ENCODE data around the gene PPP1R7.

The PPP1R7 gene

DNA sequence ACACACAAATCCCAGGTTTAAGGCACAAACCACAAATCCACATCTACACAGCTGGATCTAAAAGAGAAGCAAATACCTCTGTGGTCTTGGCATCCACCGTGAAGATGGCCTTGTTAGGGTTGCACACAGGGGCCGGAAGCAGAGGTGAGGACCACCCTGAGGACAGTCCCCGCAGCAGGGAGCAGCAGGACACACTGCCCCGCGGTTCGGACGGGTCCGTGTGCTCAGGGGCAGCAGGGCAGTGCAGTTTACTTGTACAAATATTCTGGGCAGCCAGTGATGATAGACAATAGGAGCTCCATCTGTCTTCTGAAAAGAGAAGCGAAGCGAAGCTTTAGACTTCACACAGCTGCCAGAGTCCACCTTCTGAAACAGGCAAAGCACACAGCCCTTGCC lies 9.8 kb upstream of the PPP1R7 start:
- DNase-seq (ENCODE audit: low read depth in 2 of 2), result no peak

GRCh38 chr2:241141214-241141770 lies 9.0 kb upstream of the PPP1R7 start:
- DNase-seq (ENCODE audit: low read depth in 2 of 2), result no peak

GRCh38 chr2:241142063-241142462 lies 8.2 kb upstream of the PPP1R7 start:
- DNase-seq (ENCODE audit: low read depth in 2 of 2), result no peak

- DNase-seq (ENCODE audit: low read depth in 2 of 2), result no peak
Measured at GRCh38 chr2:241142593-241142992, 7.7 kb upstream of the PPP1R7 start.

DNA sequence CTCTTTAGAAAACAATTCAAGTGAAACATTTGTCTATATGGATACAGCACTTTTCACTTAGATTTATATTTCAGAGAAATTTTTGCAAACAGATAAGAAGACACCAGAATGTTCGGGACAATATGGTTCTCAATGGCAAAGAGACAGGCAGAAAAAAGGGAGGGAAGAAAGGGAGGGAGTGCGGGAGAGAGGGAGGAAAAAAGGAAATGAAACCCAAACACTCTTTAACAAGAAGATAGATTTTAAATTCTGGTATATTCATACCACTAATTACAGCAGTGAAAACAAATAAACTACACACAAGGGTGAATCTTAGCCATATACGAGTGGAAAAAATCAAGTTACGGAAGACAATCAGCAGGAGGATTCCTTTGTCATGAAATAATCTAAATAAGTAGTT lies 4.0 kb upstream of the PPP1R7 start:
- no peak for DNase-seq (ENCODE audit: low read depth in 2 of 2)

DNA sequence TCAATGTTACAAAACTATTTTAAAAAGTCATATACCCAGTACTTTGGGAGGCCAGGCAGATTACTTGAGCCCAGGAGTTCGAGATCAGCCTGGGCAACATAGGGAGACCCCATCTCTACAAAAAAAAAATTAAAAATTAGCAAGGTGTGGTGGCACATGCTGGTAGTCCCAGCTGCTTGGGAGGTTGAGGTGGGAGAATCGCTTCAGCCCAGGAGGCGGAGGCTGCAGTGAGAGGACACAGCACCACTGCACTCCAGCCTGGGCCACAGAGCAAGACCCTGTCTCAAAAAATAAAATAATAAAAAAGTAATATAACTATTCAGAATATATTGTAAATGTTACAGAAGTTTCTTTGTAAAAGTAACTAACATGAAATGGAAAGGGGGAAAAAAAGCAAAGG lies 2.9 kb upstream of the PPP1R7 start:
- DNase-seq (ENCODE audit: low read depth in 2 of 2), result no peak

GRCh38 chr2:241148239-241148638 lies 2.0 kb upstream of the PPP1R7 start:
- no peak for DNase-seq (ENCODE audit: low read depth in 2 of 2)

DNA sequence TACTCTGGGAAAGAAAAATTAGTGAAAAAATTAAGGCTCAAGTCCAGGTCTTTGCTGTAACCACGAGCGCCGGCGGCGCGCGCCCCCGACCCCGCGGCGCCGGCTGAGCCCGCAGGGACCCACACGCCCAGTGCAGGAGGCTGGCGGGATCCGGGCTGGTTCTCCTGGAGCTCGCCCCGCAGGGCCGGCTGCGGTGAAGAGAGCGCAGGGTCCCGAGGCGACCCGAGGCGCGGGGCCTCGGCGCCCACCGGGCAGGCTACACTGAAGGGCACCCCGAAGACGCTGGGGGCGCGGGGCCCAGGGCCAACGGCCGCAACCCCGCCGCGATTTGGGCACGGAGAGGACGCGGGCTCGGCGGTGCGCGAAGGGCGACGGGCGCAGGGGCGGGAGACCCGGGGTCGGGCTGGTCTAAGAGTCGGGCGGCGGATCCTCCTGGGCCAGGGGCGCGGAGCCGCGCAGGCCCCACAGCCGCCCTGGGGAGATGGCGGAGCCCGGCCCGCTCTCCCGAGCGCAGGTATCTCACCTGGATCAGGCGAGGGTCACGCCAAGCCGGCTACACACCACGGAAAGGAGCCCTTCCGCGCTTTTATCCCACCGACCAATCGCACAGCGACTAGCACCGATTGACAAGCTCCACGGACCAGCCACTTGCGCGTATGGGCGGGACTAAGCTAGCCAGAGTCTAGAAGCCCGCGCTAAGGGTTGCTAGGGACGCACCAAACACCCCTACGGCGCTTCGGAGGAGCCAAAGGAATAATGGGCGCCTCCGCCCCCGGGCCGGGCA lies 1.2 kb upstream of the PPP1R7 start, which contains the start of gene PASK:
Gene PASK, minus strand, starts transcription at position 582 of the 784 bp plus-strand sequence. CDS start 6,440 bp downstream, outside the sequence.
- peak; percentile 84 to 91 for DNase-seq (ENCODE audit: low read depth in 2 of 2)

- no peak for DNase-seq (ENCODE audit: low read depth in 2 of 2)
Measured at GRCh38 chr2:241149675-241149924, 667 bp upstream of the PPP1R7 start.

DNA sequence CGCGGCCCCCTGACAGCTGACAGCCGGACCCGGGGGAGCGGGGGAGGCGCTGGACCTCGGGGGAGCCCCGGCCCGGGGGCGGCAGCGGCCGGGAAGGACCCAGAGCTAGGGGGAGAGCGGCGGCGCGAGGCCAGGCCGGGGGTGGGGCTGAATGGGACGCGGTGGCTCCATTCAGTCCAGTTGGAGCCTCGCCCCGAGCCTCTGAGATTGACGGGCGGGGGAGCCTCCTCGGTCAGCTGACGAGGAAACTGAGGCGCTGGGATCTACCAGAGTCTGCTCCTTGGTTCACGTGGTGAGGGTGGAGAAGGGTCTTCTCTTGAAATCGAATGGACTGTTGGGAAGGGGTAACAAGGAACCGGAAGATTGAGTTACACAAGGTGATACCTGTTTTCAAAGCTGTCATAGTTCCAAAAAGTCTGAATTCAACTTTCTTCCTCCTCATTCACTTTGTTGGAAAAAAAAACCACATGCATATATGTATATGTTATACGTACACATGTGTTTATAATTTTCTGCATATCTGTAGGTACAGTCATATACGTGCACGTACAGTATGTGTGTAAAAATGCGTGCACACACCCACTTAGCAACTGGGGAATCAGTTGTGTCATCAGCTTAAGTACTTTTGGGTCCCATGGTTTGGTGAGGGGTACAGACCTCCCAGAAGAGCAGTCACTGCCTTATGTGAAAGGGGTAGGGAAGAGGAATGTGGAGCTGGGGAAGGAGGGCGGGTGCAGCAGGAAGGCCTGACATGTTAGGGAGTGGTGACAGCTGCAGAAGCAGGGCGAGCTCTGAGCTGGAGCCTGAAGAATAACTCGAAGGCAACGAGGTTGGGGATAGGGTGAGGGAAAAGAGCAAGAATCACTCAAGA lies 628 bp downstream of the PPP1R7 start:
- no peak for DNase-seq (ENCODE audit: low read depth in 2 of 2)

- DNase-seq (ENCODE audit: low read depth in 2 of 2), result no peak
Measured at GRCh38 chr2:241151934-241152660, 1.8 kb downstream of the PPP1R7 start.

GRCh38 chr2:241153616-241154015 lies 3.3 kb downstream of the PPP1R7 start:
- DNase-seq (ENCODE audit: low read depth in 2 of 2), result no peak

DNA sequence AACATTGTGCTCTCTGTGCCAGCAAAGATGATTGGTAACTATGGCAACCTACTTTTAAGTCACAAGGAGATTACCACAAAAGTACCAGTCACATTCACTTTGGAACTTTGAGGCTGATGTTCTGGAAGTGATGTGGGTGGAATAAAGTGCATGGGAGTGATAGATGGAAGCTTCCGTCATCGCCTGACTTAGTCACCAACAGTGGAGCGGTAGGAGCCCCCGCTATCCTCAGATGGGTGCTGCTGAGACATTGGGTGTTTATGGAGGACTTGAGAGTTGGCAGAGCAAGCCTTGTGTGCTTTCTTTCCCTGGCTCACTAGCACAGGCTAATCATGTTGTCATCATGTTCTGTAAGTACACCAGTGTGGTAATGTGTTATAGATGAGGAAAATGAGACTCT lies 4.6 kb downstream of the PPP1R7 start:
- DNase-seq (ENCODE audit: low read depth in 2 of 2), result peak; percentile 9 to 15

GRCh38 chr2:241155936-241156335 lies 5.7 kb downstream of the PPP1R7 start:
- DNase-seq (ENCODE audit: low read depth in 2 of 2), result no peak

DNA sequence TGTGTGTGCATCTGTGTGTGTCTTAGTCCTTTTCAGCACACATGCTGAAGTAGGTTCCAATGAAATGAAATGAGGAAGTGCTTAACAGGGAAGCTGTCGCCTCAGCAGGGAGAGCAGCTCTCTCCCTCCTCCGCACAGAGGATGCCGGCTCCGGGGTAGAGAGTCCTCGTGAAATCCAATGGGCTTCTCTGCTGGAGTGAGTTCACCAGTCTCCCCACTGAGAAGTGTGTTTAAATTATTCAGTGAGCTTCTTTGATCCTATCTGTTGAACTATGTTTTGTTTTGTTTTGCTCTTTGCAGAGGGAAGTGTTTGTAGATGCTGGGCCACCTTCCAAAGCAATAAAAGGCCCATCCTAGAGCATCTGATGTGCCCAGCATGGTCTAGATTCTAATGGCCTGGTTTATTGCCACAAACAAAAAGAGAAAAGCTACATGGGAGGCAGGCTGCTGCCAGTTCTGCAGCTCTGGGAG lies 6.7 kb downstream of the PPP1R7 start:
- no peak for DNase-seq (ENCODE audit: low read depth in 2 of 2)

DNA sequence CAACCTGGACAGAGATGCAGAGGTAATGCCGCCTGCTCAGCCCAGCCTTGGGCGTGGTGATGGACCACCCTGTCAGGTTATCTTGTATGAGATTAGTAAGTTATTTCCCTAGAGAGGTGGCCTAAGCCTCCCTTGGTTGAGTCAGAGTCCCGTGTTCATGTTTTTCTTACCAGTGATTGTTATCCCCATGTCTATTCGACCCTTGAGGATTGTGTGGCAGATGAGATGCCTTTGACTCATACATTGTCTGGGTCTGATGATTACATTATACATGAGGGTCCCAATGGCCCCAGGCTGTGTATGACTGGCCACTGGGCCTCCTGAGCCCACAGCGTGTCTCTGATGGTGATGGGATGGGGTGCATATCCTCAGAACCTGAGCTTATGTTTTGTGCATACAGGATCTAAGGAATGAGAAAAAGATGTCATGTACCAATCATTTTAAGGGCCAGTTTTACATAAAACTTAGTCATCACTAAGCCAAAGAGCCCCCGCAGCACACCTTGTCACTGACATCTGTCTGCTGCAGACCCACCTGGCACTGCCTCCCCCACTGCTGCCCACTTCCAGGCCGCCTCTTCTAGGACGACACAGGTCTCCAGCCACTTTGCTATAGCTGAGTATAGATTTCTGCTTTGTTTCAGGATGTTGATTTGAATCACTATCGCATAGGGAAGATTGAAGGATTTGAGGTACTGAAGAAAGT lies 7.7 kb downstream of the PPP1R7 start:
- no peak for DNase-seq (ENCODE audit: low read depth in 2 of 2)

- DNase-seq (ENCODE audit: low read depth in 2 of 2), result no peak
Measured at GRCh38 chr2:241158546-241158900, 8.3 kb downstream of the PPP1R7 start.

- no peak for DNase-seq (ENCODE audit: low read depth in 2 of 2)
Measured at GRCh38 chr2:241159116-241159515, 8.8 kb downstream of the PPP1R7 start.

DNA sequence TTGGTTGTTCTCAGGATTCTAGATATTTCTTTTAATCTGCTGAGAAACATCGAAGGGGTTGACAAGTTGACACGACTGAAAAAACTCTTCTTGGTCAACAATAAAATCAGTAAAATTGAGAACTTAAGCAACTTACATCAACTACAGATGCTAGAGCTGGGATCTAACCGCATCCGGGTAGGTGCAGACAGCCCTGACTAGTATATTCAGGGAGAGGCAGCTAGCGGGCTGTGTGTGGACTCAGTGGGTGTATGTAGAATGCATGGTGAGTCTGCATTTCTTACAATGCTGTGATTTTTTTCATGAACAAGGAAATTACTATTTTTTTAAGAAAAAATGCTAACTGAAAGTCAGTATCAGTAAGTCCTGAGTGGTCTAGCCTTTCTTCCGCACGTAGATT lies 10.1 kb downstream of the PPP1R7 start:
- DNase-seq (ENCODE audit: low read depth in 2 of 2), result no peak

GRCh38 chr2:241161646-241162281 lies 11.5 kb downstream of the PPP1R7 start:
- DNase-seq (ENCODE audit: low read depth in 2 of 2), result no peak

GRCh38 chr2:241163601-241164118 lies 13.4 kb downstream of the PPP1R7 start:
- no peak for DNase-seq (ENCODE audit: low read depth in 2 of 2)
